IMR-90 (cell line): Measurements from ENCODE around the gene SUGCT. TPM values are rescaled to one million over a fixed set of nuclear protein-coding genes. Genes with fewer than 3 reads are reported as not detected.

Source experiments
- ATAC-seq: fragments of 200-7000 bp; cut with Tn5 transposase; 2 replicates; pipeline ENCODE4 v1.9.1; 2020; ENCODE audit warnings: low read depth, mild to moderate bottlenecking, moderate library complexity
- BruUV-seq: library from RNA; stranded (reverse); fragments of 400-500 nt; replicated peaks from 2 replicates; lab custom pipeline; 2021; lab: Mats Ljungman, UMichigan
- CTCF ChIA-PET: fragments of 300-600 bp; formaldehyde crosslinking; extraction: SDS; loops from one replicate; lab custom pipeline; 2021; ENCODE audit warnings: antibody characterized with exemption; lab: Yijun Ruan, JAX
- POLR2A ChIA-PET: fragments of 300-600 bp; sonication (Branson Sonifier 250); formaldehyde crosslinking; loops from one replicate; lab custom pipeline; 2022; ENCODE audit warnings: antibody characterized with exemption; ENCODE audit not compliant: unreplicated experiment; lab: Charles Lee
- DNase-seq: peaks from one replicate; pipeline ENCODE4 v3.0.0; 2013
- H2AFZ ChIP-seq: replicated peaks from 2 replicates; pipeline ENCODE3; 2013; ENCODE audit warnings: low read length, mild to moderate bottlenecking; ENCODE audit not compliant: poor library complexity
- H2AK5ac ChIP-seq: 2 replicates; pipeline ENCODE4 v1.6.1; 2013; ENCODE audit warnings: low read depth, low read length, inconsistent platforms
- H2AK9ac ChIP-seq: replicated peaks from 2 replicates; pipeline ENCODE3; 2013; ENCODE audit warnings: mild to moderate bottlenecking, low read depth, low read length, moderate library complexity; ENCODE audit not compliant: poor library complexity
- H2BK120ac ChIP-seq: 2 replicates; pipeline ENCODE4 v1.6.1; 2013; ENCODE audit warnings: low read depth, low read length, inconsistent platforms
- H2BK15ac ChIP-seq: 3 replicates; pipeline ENCODE4 v1.6.1; 2013; ENCODE audit warnings: low read depth, low read length, inconsistent platforms
- H2BK20ac ChIP-seq: 2 replicates; pipeline ENCODE4 v1.6.1; 2013; ENCODE audit warnings: low read depth, mild to moderate bottlenecking, inconsistent platforms, low read length, moderate library complexity
- H2BK5ac ChIP-seq: 2 replicates; pipeline ENCODE4 v1.6.1; 2013; ENCODE audit warnings: mild to moderate bottlenecking, low read depth, low read length, inconsistent platforms; ENCODE audit not compliant: poor library complexity, severe bottlenecking
- H3K14ac ChIP-seq: replicated peaks from 2 replicates; pipeline ENCODE4 v1.6.1; 2013; ENCODE audit warnings: low read depth, low read length, inconsistent platforms
- H3K18ac ChIP-seq: 2 replicates; pipeline ENCODE4 v1.6.1; 2013; ENCODE audit warnings: low read depth, low read length, control low read depth
- H3K23ac ChIP-seq: 2 replicates; pipeline ENCODE4 v1.6.1; 2013; ENCODE audit warnings: low read depth, low read length, inconsistent platforms
- H3K27ac ChIP-seq: 2 replicates; pipeline ENCODE4 v1.5.1; 2013; ENCODE audit warnings: mild to moderate bottlenecking, control low read depth, low read length; ENCODE audit not compliant: insufficient read depth
- H3K27me3 ChIP-seq: 2 replicates; pipeline ENCODE4 v1.6.1; 2013; ENCODE audit warnings: low read length; ENCODE audit not compliant: control insufficient read depth, insufficient read depth
- H3K36me3 ChIP-seq: 2 replicates; pipeline ENCODE4 v1.6.1; 2013; ENCODE audit warnings: low read length, mixed read lengths; ENCODE audit not compliant: control insufficient read depth, insufficient read depth
- H3K4ac ChIP-seq: 2 replicates; pipeline ENCODE4 v1.6.1; 2013; ENCODE audit warnings: low read depth, low read length, inconsistent platforms
- H3K4me1 ChIP-seq: 2 replicates; pipeline ENCODE4 v1.6.1; 2013; ENCODE audit warnings: low read length, mixed read lengths; ENCODE audit not compliant: control insufficient read depth, insufficient read depth
- H3K4me2 ChIP-seq: 2 replicates; pipeline ENCODE4 v1.6.1; 2013; ENCODE audit warnings: low read depth, mild to moderate bottlenecking, control low read depth, low read length, moderate library complexity
- H3K4me3 ChIP-seq: 2 replicates; pipeline ENCODE4 v1.5.1; 2013; ENCODE audit warnings: low read depth, mild to moderate bottlenecking, control low read depth, low read length, moderate library complexity; ENCODE audit not compliant: insufficient read depth
- H3K56ac ChIP-seq: 2 replicates; pipeline ENCODE4 v1.6.1; 2013; ENCODE audit warnings: low read length, inconsistent platforms; ENCODE audit not compliant: insufficient read depth; ENCODE audit errors: extremely low read depth
- H3K79me1 ChIP-seq, 2 experiments: 2 replicates each; pipeline ENCODE4 v1.6.1; 2013; ENCODE audit warnings: low read length in 2 of 2, inconsistent platforms in 1 of 2, low read depth in 1 of 2
- H3K9ac ChIP-seq: 2 replicates; pipeline ENCODE4 v1.6.1; 2013; ENCODE audit warnings: low read depth, low read length, control low read depth
- H3K9me1 ChIP-seq: 2 replicates; pipeline ENCODE4 v1.6.1; 2013; ENCODE audit warnings: low read length, inconsistent platforms; ENCODE audit not compliant: insufficient read depth
- H3K9me3 ChIP-seq: 2 replicates; pipeline ENCODE4 v1.6.1; 2013; ENCODE audit warnings: low read length; ENCODE audit not compliant: control insufficient read depth, insufficient read depth
- H4K20me1 ChIP-seq: 2 replicates; pipeline ENCODE4 v1.6.1; 2013; ENCODE audit warnings: low read length, inconsistent platforms; ENCODE audit not compliant: insufficient read depth
- H4K5ac ChIP-seq: 2 replicates; pipeline ENCODE4 v1.6.1; 2013; ENCODE audit warnings: mild to moderate bottlenecking, low read depth, low read length, control low read depth
- H4K8ac ChIP-seq, 2 experiments: 2 replicates each; pipeline ENCODE4 v1.6.1; 2013; ENCODE audit warnings: low read depth in 2 of 2, low read length in 2 of 2, control low read depth in 1 of 2, inconsistent platforms in 1 of 2
- H4K91ac ChIP-seq: 2 replicates; pipeline ENCODE4 v1.6.1; 2013; ENCODE audit warnings: low read depth, low read length, inconsistent platforms; ENCODE audit not compliant: insufficient read depth
- BHLHE40 ChIP-seq: fragments of 150-350 bp; IDR thresholded peaks from 2 replicates; pipeline ENCODE4 v1.6.1; 2016; ENCODE audit warnings: mild to moderate bottlenecking, low read depth, low read length
- CEBPB ChIP-seq: IDR thresholded peaks from 2 replicates; pipeline ENCODE4 v1.6.1; 2012; ENCODE audit warnings: low read depth, low read length, improper control_type of control experiment
- WGBS, 2 experiments: methylation state at CpG; one replicate each; pipeline versions ENCODE4 v1.1.5 to v1.1.7; 2013; ENCODE audit warnings: missing lambda C conversion rate in 2 of 2; ENCODE audit not compliant: insufficient read length in 1 of 2; ENCODE audit errors: extremely low coverage in 2 of 2; 5-methylcytosine and 5-hydroxymethylcytosine counted together
- dilution Hi-C: fragments of 300-500 bp; cut with HindIII; formaldehyde crosslinking; loops from one replicate; pipeline ENCODE4 v1.14.3; 2018; ENCODE audit warnings: low sequenced_read_pairs; ENCODE audit not compliant: unreplicated experiment
- in situ Hi-C: fragments of 300-500 bp; cut with MboI; formaldehyde crosslinking; loops from 3 replicates; pipeline ENCODE4 v1.14.3; 2019; ENCODE audit warnings: low sequenced_read_pairs, inconsistent platforms, mixed read lengths
- intact Hi-C: fragments of 100-400 bp; cut with micrococcal nuclease; formaldehyde crosslinking; loops from 2 replicates; pipeline ENCODE4 v1.10.0; 2022
- polyA plus RNA-seq, 3 experiments: library from polyadenylated mRNA; depleted of rRNA; stranded (reverse); fragments of >200 nt; gene quantifications; 2 replicates each; pipeline ENCODE4 v1.2.3, GENCODE V29; 2012; ENCODE audit warnings: low replicate concordance in 1 of 3
- total RNA-seq: library from RNA; depleted of rRNA; stranded (reverse); fragments of >200 nt; gene quantifications from 2 replicates; pipeline ENCODE4 v1.2.3, GENCODE V29; 2012

SUGCT gene
- total and polyA plus RNA-seq, 2 of the 4 experiments (the other 2 are of a cell fraction): 5.9 to 8.3 TPM

- POLR2A ChIA-PET: interaction anchor here (0.6 kb wide), 1 partner anchor 437 kb away, joined by 4 read pairs; no protein-coding TSS in a partner anchor
- WGBS, 2 experiments: no CpG with 5 or more reads among the region's 5 CpGs
Observed at GRCh38 chr7:40211276-40212003, 76.6 kb downstream of the SUGCT start.

More at GRCh38 chr7:40211276-40212003, 76.6 kb downstream of the SUGCT start:
- H2AK5ac ChIP-seq: peak overlapping the region; percentile 67; the same call in 1 of the 2 replicates
- no TSS peak for BruUV-seq
- H3K9me1 ChIP-seq: no peaks in the 10 kb centered on the region
- dilution Hi-C loops (no loop called here), intact Hi-C loops (no loop called here), in situ Hi-C loops (no loop called here)
- H4K20me1 ChIP-seq: no peaks in the 10 kb centered on the region
- H2BK120ac ChIP-seq: peak overlapping the region; percentile 85
- H2AFZ ChIP-seq: no peak overlapping the region
- peak; percentile 83 for ATAC-seq
- H3K27ac ChIP-seq: no peak overlapping the region
- peak overlapping the region; percentile 54; the same call in 1 of the 2 replicates for H3K18ac ChIP-seq
- H3K4me1 ChIP-seq: no peaks in the 10 kb centered on the region
- H4K8ac ChIP-seq: peak overlapping the region in 1 of 2 experiments; percentile 82; a peak in 2 of 4 replicates
- H2AK9ac ChIP-seq: no peak overlapping the region
- no peak overlapping the region for H3K9ac ChIP-seq
- peak overlapping the region; percentile 90 for H2BK20ac ChIP-seq
- H3K36me3 ChIP-seq: no peaks in the 10 kb centered on the region
- H3K9me3 ChIP-seq: no peaks in the 10 kb centered on the region
- peak overlapping the region; percentile 50 for H2BK5ac ChIP-seq
- DNase-seq: peak; percentile 29
- TF ChIP-seq BHLHE40 (peak; percentile 31; the same call in 1 of the 2 replicates), CEBPB (no peak)
- H3K79me1 ChIP-seq: no peaks in the 10 kb centered on the region
- H3K4me3 ChIP-seq: no peak overlapping the region
- CTCF ChIA-PET: interaction anchor here (0.6 to 0.9 kb wide), 3 partner anchors 12 to 570 kb away, joined by 3 read pairs; no protein-coding TSS in a partner anchor
- no peak overlapping the region for H3K4me2 ChIP-seq
- peak overlapping the region; percentile 93 for H3K4ac ChIP-seq
- H4K5ac ChIP-seq: peak overlapping the region; percentile 27; the same call in 1 of the 2 replicates
- H3K23ac ChIP-seq: 0 out of 2 replicates have a peak overlapping the region, but pooled peaks have one; percentile 48
- H3K56ac ChIP-seq: peak overlapping the region; percentile 17; the same call in 1 of the 2 replicates
- peak overlapping the region; percentile 25; the same call in 1 of the 3 replicates for H2BK15ac ChIP-seq
- H4K91ac ChIP-seq: peak overlapping the region; percentile 88
- H3K27me3 ChIP-seq: no peaks in the 10 kb centered on the region
- peak overlapping the region; percentile 62; the same call in 1 of the 2 replicates for H3K14ac ChIP-seq
